NCI-H146 treated with DMSO at 0.1 percent for 48 hours (cell line): ENCODE results near the gene SYT17.

Experiments used
- DNase-seq: peaks from one replicate; lab custom pipeline; 2025; ENCODE audit not compliant: unreplicated experiment; lab: John Stamatoyannopoulos, UW

SYT17 gene

DNA sequence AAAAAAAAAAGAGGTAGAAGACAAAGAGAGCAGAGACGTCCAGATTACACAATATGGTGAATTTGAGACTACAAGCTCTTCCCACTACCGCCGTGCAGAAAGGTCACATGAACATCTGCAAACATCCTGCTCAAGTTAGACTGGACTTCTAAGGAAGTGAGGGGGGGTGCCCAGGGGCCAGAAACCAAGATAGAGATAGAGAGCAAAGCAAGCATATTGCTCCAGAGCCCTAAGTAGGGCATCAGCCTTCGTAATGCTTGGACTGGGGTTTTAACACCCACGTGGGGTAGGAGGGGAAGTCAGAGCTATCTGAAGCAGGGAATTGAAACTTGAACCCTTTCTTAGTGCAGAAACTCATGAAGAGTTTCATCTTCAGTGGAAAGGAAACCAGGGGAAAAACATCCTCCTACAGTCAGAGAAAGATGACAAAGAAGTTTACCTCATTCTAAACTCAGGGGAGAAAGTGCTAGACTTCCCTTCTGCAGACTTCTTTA lies 126.2 kb downstream of the SYT17 start:
- DNase-seq = no peak

DNA sequence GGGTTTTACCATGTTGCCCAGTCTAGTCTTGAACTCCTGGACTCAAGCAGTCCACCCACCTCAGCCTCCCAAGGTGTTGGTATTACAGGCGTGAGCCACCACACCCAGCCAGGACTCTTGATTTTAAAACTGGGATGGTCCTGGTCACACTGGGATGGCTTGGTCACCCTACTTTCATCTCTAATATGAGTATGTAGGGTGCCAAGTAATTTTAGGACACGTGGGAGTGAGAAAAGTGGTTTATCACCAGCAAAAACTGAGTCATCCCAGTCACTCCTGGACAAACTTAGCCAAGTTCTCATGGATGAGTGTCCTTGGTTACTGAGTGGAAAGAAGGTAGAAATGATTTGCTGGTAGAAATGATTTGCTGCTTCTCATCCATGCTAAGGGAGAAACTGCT lies 127.4 kb downstream of the SYT17 start:
- DNase-seq = no peak

DNA sequence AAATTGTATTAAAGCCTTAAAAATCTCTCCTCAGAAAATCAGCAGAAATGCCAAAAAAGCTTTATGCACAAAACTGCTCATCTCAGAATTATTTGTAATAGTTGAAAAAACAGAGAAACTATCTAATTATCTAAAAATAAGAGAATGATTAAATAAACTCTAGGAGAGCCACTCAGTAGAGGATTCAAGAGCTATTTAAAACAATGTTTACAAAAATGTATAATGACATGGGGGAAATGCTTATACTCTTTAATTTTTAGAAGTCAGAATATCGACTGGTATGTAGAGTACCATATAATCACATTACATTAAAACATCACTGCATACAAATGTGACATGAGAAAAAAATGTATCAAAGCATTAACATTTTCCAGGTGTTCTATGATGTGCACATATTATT lies 129.4 kb downstream of the SYT17 start:
- DNase-seq = no peak

DNA sequence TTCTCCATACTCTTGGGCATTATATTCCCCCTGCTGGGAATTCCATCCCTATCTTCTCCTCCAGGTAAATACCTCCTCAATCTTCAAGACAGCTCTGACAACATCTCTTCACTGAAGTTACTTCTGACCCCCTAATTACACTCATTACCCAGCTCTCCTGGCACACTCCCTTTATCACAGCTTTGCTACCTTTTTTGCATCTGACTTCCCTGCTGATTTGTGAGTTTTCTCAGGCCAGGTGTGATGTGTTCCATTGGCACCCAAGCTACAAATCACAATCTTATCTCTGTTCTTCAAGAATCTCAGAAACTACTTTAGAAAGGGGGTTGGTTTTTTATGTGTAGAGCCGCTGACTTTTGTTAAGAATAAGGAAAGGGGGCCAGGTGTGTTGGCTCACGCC lies 131.5 kb downstream of the SYT17 start:
- DNase-seq = no peak

DNA sequence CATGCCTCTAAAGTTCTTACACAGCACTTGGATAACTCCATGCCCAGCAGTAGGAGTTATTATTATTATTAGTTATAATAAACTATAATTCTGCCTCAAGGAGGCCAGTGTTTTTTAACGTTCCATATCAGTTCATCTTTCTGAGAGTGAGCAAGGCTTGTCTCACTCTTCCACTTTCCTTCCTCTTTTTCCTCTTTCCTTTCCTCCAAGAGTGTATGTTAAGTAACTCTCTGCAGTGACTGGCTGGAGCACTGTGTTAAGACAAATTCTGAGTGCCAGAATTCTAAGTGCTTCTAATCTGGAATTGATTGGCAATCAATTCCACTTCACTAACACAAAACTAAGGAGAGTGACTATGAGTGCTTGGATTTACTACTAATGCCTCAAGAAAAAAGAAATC lies 133.9 kb downstream of the SYT17 start:
- DNase-seq = no peak

DNA sequence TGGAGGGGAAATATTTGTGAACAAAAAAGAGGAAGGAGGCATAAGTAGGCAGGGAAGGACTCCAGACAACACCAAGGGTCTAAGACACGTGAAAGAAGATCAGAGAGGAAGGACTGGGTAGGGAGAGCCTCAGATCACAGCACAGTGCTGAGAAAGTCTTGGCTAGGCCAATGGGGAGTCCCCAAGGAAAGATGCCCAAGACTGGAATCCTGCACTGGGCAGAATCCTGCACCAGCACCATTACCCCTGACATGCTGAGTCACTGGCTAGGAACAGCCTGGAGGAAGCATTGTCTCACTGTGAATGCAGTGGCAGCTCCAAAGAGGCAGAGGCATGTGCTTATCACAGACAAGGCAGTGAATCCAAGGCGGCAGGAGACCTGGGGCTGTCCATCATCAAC lies 136.7 kb downstream of the SYT17 start:
- no peak for DNase-seq

DNA sequence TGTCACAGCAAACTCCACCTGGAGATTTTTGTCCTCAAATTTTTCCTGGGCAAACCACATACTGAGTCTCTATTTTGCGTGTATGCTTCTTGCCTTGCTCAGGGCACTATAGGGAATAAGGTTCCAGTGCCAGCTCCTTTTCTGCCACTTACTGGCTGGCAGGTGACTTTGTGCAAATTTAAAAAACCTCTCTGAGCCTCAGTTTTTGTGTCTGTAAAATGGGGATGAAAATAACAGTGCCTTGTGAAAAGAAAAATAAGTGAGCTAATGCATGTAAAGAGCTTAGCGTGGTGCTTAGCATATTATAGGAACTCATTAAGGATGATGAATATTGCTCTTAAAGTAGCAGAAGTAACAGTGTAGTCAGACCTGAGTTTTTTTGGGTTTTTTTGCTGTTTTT lies 137.4 kb downstream of the SYT17 start:
- DNase-seq = no peak

DNA sequence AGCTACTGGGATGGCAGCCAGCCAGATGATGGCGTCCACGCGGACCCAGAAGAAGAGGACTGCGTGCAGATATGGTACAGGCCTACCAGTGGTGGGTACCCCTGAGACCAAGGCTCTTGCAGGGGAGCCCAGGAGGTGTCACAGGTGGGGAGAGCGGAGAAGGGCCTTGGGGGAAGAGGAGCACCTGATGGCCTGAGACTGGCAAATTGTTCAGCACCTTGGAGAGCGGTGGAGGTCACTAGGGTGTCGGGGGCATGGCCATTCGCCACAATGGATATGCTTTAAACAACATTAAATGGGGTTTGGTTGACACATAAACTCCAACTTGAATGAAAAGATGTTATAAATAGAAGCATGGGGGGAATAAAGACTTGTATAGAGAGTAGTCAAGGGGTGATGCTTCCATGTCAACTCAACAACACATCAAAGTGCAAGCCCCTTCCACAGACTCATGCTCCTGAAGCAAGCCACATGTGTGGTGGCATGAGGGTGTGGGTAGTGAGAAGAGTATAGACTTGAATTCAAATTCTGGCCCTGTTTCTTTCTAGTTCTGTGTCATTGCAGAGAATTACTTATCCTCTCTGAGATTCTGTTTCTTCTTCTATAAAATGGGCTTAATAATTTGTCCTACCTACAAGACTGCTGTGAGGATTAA lies 139.7 kb downstream of the SYT17 start:
- DNase-seq = no peak

DNA sequence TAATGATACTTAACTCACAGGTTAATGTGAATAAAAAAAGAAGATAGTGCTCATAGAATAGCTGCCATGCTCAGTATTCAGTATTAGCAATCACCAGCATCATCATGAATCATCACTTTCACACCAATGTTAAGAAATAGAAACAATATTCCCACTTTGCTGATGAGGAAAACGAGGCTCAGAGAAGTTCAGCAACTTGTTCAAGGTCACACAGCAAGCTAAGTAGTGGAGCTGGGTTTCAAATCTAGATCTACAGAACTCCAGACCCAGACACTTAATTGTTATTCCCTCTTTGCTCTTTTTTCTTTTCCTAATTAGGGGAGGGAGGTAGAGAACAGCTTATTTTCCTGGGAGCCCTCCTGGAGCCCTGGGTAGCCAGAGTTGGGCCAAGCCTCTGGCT lies 140.4 kb downstream of the SYT17 start:
- no peak for DNase-seq

DNA sequence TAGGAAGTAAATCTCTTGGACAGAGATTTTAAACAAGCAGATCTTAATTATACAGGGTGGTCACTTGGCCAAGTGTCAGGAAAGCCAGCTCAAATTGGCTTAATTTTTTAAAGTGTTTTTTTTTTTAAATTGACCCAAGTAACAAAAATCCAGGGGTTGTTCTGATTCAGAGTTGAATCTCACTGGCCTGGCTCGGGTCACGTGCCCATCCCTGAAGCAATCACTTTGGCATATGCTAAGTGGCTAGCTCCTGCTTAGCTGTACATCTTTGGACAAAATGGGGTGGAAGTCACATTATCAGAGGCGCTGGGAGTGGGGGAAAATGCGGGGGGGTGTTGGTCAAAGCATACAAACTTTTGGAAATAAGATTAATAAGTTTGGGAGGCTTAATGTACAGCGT lies 141.1 kb downstream of the SYT17 start:
- DNase-seq = no peak

DNA sequence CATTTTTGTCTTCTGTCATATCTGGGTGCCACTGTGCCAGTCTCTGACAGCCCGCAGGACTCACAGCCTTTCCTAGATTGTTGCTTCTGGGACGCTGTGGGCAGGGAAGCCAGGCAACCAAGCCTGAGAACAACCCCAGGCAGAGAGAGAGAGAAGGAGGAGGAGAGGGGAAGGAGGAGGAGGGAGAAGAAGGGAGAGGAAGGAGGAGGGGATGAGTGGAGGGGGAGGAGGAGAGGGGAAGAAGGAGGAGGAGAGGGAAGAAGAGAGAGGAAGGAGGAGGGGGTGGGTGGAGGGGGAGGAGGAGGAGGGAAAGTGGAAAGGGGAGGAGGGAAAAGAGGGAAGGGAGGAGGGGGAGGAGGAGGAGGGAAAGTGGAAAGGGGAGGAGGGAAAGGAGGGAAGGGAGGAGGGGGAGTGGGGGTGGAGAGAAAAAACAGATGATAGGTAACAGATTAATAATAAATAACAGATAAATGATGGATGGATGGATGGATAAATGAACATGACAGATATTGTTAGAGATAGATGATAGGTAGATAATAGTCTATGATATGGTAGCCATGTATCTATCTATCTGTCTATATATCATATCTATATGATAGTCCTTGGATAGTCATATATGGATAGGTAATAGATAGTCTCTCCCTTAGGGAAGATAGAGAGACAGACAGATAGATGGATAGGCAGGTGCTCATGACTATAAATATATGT lies 146.8 kb downstream of the SYT17 start:
- DNase-seq = no peak

DNA sequence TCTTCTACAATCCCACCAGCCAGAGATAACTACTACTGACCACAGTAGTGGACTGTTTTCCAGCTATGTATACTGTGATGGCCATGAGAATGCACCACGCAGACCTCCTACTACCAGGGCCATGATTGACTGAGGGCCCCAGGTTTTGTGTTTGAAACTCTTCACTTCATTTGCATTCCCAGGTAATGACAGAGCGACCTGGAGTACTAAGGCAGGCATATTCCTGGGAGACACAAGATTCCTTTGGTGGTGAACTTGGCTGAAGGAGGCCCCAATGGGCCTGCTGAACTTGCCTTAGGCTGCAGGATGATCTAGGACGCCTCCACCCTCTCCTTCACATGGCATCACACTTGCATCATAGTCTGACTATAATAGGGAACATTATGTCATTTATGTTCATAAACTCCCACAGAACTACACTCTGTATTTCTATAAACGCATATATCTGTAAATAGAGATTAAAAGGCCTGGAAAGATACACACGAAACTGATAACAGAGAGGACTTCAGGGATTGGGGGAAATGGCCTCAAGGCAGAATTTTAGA lies 147.9 kb downstream of the SYT17 start:
- DNase-seq = no peak

DNA sequence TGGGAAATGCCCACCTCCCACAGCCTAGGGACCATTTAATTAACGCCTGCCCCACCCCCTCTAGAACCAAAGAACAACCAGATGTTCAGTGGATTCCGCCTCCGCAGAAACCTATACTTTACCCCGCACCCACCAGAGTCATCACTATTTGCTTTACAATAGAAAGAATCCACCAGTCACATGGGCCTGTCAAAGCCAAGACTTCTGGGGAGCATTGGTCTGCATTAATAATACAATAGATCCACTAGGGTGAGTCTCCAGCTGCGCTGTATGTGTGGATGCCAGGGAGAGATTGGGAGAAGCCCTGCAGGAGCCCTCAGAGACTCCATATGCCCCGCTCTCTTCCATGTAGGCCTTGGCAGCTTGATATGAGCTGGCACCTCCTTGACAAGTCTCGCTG lies 148.8 kb downstream of the SYT17 start:
- no peak for DNase-seq
